Liver (tissue), 9 donors: Measurements from ENCODE around the gene OCA2. TPM values are rescaled to one million over a fixed set of nuclear protein-coding genes. Genes with fewer than 3 reads are reported as not detected.
"Not testable (repeated sequence)": the region's sequence is repeated elsewhere in the genome, so short reads cannot be mapped to it uniquely, and the experiment has no call there.

Experiments used
- DNase-seq: peaks from one replicate; pipeline ENCODE4 v3.0.0-alpha.2; 2017; ENCODE audit warnings: low spot score
- H3K27ac ChIP-seq, 2 donors: one replicate each; pipeline ENCODE4 v1.7.0; 2013; ENCODE audit warnings: inconsistent platforms in 2 of 2, low read length in 2 of 2, control low read depth in 1 of 2, low read depth in 1 of 2, mild to moderate bottlenecking in 1 of 2
- H3K27me3 ChIP-seq, 4 donors: one replicate each; pipeline versions ENCODE4 v1.6.1 to v1.7.0; 2013; ENCODE audit warnings: low read length in 3 of 4, inconsistent platforms in 1 of 4, mild to moderate bottlenecking in 1 of 4, moderate library complexity in 1 of 4; ENCODE audit not compliant: control insufficient read depth in 4 of 4, insufficient read depth in 4 of 4
- H3K36me3 ChIP-seq, 4 donors: one replicate each; pipeline versions ENCODE4 v1.6.1 to v1.7.0; 2013; ENCODE audit warnings: low read length in 3 of 4, mild to moderate bottlenecking in 3 of 4, low read depth in 1 of 4, moderate library complexity in 1 of 4; ENCODE audit not compliant: control insufficient read depth in 4 of 4, insufficient read depth in 3 of 4
- H3K4me1 ChIP-seq, 4 donors: one replicate each; pipeline versions ENCODE4 v1.6.1 to v1.7.0; 2013; ENCODE audit warnings: low read length in 3 of 4, mild to moderate bottlenecking in 3 of 4, moderate library complexity in 1 of 4; ENCODE audit not compliant: control insufficient read depth in 4 of 4, insufficient read depth in 4 of 4
- H3K4me3 ChIP-seq, 3 donors: one replicate each; pipeline versions ENCODE4 v1.6.1 to v1.7.0; 2013; ENCODE audit warnings: low read length in 3 of 3, control low read depth in 1 of 3, low read depth in 1 of 3, mild to moderate bottlenecking in 1 of 3
- H3K9ac ChIP-seq, 2 donors: one replicate each; pipeline ENCODE4 v1.7.0; 2013; ENCODE audit warnings: low read length in 2 of 2, mild to moderate bottlenecking in 2 of 2, moderate library complexity in 2 of 2, control low read depth in 1 of 2, low read depth in 1 of 2
- H3K9me3 ChIP-seq, 4 donors: one replicate each; pipeline versions ENCODE4 v1.6.1 to v1.7.0; 2013; ENCODE audit warnings: low read length in 3 of 4; ENCODE audit not compliant: control insufficient read depth in 4 of 4
- ATF3 ChIP-seq: IDR thresholded peaks from 2 replicates; pipeline ENCODE4 v1.6.1; 2016; ENCODE audit warnings: antibody characterized with exemption
- CTCF ChIP-seq: fragments of 150-350 bp; IDR thresholded peaks from 2 replicates; pipeline ENCODE4 v1.5.1; 2017; ENCODE audit warnings: improper control_type of control experiment, low read depth, low read length; ENCODE audit not compliant: missing input control
- EGR1 ChIP-seq, 2 donors: IDR thresholded peaks; 2 replicates each; pipeline ENCODE4 v1.6.1; 2016 to 2018; ENCODE audit warnings: antibody characterized with exemption in 2 of 2, low read depth in 2 of 2
- FOXA1 ChIP-seq: IDR thresholded peaks from 2 replicates; pipeline ENCODE4 v1.6.1; 2016; ENCODE audit warnings: antibody characterized with exemption
- FOXA2 ChIP-seq: IDR thresholded peaks from 2 replicates; pipeline ENCODE4 v1.6.1; 2016; ENCODE audit warnings: antibody characterized with exemption
- GABPA ChIP-seq, 2 donors: IDR thresholded peaks in 1 of 2; conservative IDR thresholded peaks in 1 of 2; 2 replicates each; pipeline ENCODE4 v1.6.1; 2016; ENCODE audit warnings: antibody characterized with exemption in 2 of 2, mild to moderate bottlenecking in 1 of 2, moderate library complexity in 1 of 2
- HNF4A ChIP-seq, 2 donors: conservative IDR thresholded peaks; 2 replicates each; pipeline ENCODE4 v1.6.1; 2016; ENCODE audit warnings: antibody characterized with exemption in 2 of 2, mild to moderate bottlenecking in 2 of 2
- HNF4G ChIP-seq: IDR thresholded peaks from 2 replicates; pipeline ENCODE4 v1.6.1; 2016; ENCODE audit warnings: antibody characterized with exemption
- JUND ChIP-seq, 2 donors: IDR thresholded peaks; 2 replicates each; pipeline ENCODE4 v1.6.1; 2016; ENCODE audit warnings: antibody characterized with exemption in 2 of 2
- MAX ChIP-seq: IDR thresholded peaks from 2 replicates; pipeline ENCODE4 v1.6.1; 2016; ENCODE audit warnings: antibody characterized with exemption
- NR2F2 ChIP-seq: IDR thresholded peaks from 2 replicates; pipeline ENCODE4 v1.6.1; 2016; ENCODE audit warnings: antibody characterized with exemption
- RAD21 ChIP-seq, 2 donors: IDR thresholded peaks; 2 replicates each; pipeline ENCODE4 v1.6.1; 2016; ENCODE audit warnings: antibody characterized with exemption in 2 of 2, mild to moderate bottlenecking in 2 of 2
- REST ChIP-seq: IDR thresholded peaks from 2 replicates; pipeline ENCODE4 v1.6.1; 2016; ENCODE audit warnings: antibody characterized with exemption, mild to moderate bottlenecking
- RXRA ChIP-seq, 2 donors: IDR thresholded peaks; 2 replicates each; pipeline ENCODE4 v1.6.1; 2017 to 2018; ENCODE audit warnings: antibody characterized with exemption in 2 of 2, mild to moderate bottlenecking in 1 of 2
- SP1 ChIP-seq: IDR thresholded peaks from 2 replicates; pipeline ENCODE4 v1.6.1; 2018; ENCODE audit warnings: antibody characterized with exemption, mild to moderate bottlenecking
- TAF1 ChIP-seq: conservative IDR thresholded peaks from 2 replicates; pipeline ENCODE4 v1.6.1; 2016; ENCODE audit warnings: antibody characterized with exemption, mild to moderate bottlenecking
- YY1 ChIP-seq: IDR thresholded peaks from 2 replicates; pipeline ENCODE4 v1.6.1; 2016; ENCODE audit warnings: antibody characterized with exemption, mild to moderate bottlenecking
- ZBTB33 ChIP-seq: IDR thresholded peaks from 2 replicates; pipeline ENCODE4 v1.6.1; 2016; ENCODE audit warnings: antibody characterized with exemption
- WGBS: extraction: QIAGEN DNeasy Blood & Tissue Kit; methylation state at CpG from one replicate; pipeline ENCODE4 v1.1.7; 2013; 5-methylcytosine and 5-hydroxymethylcytosine counted together
- polyA plus RNA-seq, 2 donors: library from polyadenylated mRNA; stranded (reverse) in 1 of 2; unstranded in 1 of 2; fragments of 200-250 nt in 1 of 2; fragments of >200 nt in 1 of 2; fragmentation: Nextera tagmentation in 1 of 2; extraction: Ambion mirVana in 1 of 2; gene quantifications; one replicate each; pipeline versions ENCODE4 v1.2.1 to v1.2.3, GENCODE V29; 2013 to 2015
- total RNA-seq, 2 donors: library from RNA; depleted of rRNA; stranded (reverse); fragments of >200 nt; gene quantifications; one replicate each; pipeline ENCODE4 v1.2.3, GENCODE V29; 2014
- donor health status: healthy.
- donor health status: healthy.
- donor health status: healthy.
- donor health status: healthy.
- donor health status: healthy.

The OCA2 gene
- total and polyA plus RNA-seq, 4 donors = 0.02 to 0.56 (median 0.15) TPM

- Histone ChIP-seq H3K9me3 (peaks cover 0 to 10% (median 0%) of the 10 kb centered on the region in 4 donors), H3K4me3 (no peak overlapping the region), H3K4me1 (no peaks in the 10 kb centered on the region)
Observed at GRCh38 chr15:27714675-27715074, 384.4 kb downstream of the OCA2 start.

GRCh38 chr15:27713850-27714249 is 385.3 kb downstream of the OCA2 start:
- 79% methylated on average over 9 of the region's 9 CpGs for WGBS
- H3K9ac ChIP-seq, H3K9me3 ChIP-seq: not testable (repeated sequence)

More at GRCh38 chr15:27714675-27715074, 384.4 kb downstream of the OCA2 start:
- 77% methylated on average over 11 of the region's 11 CpGs for WGBS
- Histone ChIP-seq H3K9ac (no peak overlapping the region), H3K27me3 (no peaks in the 10 kb centered on the region), H3K27ac (no peak overlapping the region), H3K36me3 (no peaks in the 10 kb centered on the region)
- DNase-seq = no peak
- TF ChIP-seq NR2F2 (no peak), MAX (no peak), RAD21 (IDR thresholded peaks at IDR 0.05) (no peak), TAF1 (no peak)

GRCh38 chr15:27707257-27707656 is 391.9 kb downstream of the OCA2 start:
- Histone ChIP-seq H3K9me3 (no peaks in the 10 kb centered on the region), H3K4me3 (no peak overlapping the region), H3K9ac (no peak overlapping the region), H3K27ac (no peak overlapping the region), H3K36me3 (no peaks in the 10 kb centered on the region), H3K27me3 (no peaks in the 10 kb centered on the region), H3K4me1 (no peaks in the 10 kb centered on the region)
- WGBS = 69% methylated on average over 2 of the region's 2 CpGs
- no peak for DNase-seq
- no peak for TF ChIP-seq ZBTB33
- TF ChIP-seq ATF3 = no peak
- no peak for TF ChIP-seq HNF4A (conservative IDR thresholded peaks at IDR 0.05)
- TF ChIP-seq FOXA2 = no peak
- no peak for TF ChIP-seq JUND (IDR thresholded peaks at IDR 0.05)
- TF ChIP-seq CTCF = no peak
- TF ChIP-seq RAD21 (IDR thresholded peaks at IDR 0.05) = no peak
- no peak for TF ChIP-seq REST
- TF ChIP-seq FOXA1 = no peak
- TF ChIP-seq TAF1 = no peak
- no peak for TF ChIP-seq HNF4G
- TF ChIP-seq SP1 = no peak
- TF ChIP-seq MAX = no peak
- TF ChIP-seq GABPA (IDR thresholded peaks at IDR 0.05 in 1 of 2, conservative IDR thresholded peaks at IDR 0.05 in 1 of 2) = no peak
- no peak for TF ChIP-seq RXRA (IDR thresholded peaks at IDR 0.05)
- TF ChIP-seq YY1 = no peak
- TF ChIP-seq NR2F2 = no peak
- TF ChIP-seq EGR1 (IDR thresholded peaks at IDR 0.05; ENCODE audit: low read depth in 2 of 2) = no peak

More at GRCh38 chr15:27713850-27714249, 385.3 kb downstream of the OCA2 start:
- not testable (repeated sequence) for H3K36me3 ChIP-seq, H3K4me1 ChIP-seq, DNase-seq, H3K4me3 ChIP-seq, H3K27me3 ChIP-seq, H3K27ac ChIP-seq
